GM19238 (cell line): ENCODE measurements around the gene USP21.

ENCODE experiments used
- DNase-seq: peaks from one replicate; pipeline ENCODE4 v3.0.0; 2011; ENCODE audit warnings: low spot score; ENCODE audit not compliant: insufficient read length

The USP21 gene

GRCh38 chr1:161133220-161133740 lies 26.0 kb upstream of the USP21 start:
- no peak for DNase-seq

GRCh38 chr1:161137881-161138280 lies 21.4 kb upstream of the USP21 start:
- no peak for DNase-seq

- DNase-seq = no peak
Observed at GRCh38 chr1:161138431-161138830, 20.9 kb upstream of the USP21 start.

DNA sequence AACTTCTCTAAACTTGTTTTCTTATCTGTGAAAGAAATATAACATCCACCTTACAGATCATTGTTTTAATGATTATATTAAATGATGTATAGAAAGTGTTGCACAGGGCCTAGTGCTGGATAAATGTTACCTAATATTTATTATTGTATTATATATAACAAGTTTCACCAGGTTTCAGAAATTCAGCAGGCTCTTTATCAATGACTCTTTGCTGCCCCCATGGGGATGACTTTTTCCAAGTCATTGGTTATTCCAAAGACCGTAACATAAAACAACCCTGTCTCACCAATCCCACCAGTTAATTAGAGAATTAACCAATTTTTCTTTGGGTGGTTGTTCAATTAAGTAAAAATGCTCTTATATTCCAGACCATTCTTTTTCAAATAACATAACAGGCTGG lies 19.5 kb upstream of the USP21 start:
- DNase-seq = no peak

- no peak for DNase-seq
Observed at GRCh38 chr1:161140755-161141400, 18.4 kb upstream of the USP21 start.

DNA sequence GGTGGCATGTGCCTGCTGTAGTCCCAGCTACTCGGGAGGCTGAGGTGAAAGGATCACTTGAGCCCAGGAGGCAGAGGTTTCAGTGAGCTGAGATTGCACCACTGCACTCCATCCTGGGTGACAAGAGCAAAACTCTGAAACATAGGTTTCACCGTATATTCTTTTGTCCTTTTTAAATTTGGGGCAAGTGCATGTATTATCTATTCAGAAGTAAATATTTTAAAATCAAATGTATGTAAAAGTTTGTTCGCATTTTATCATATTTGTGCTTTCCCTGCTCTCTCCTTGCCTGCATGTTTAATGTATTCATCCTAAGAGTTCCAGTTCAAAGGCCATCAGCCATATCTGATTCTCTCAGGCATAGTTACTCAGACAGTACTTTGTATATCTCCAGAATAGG lies 13.5 kb upstream of the USP21 start:
- DNase-seq = no peak

DNA sequence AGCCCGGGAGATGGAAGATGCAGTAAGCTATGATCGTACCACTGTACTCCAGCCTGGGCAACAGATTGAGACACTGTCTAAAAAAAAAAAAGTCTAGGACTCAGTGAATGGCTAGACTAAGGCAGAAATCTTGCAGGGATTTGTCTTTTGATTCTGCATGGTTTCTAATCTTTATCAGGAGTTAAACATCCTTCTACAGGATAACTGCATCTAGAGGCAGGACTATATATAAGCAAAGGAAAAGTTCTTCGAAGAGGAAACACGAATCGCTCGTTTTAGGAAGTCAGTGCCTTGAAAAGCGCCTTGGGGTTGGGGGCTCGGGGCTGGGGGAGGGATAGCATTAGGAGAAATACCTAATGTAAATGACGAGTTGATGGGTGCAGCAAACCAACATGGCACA lies 6.1 kb upstream of the USP21 start:
- no peak for DNase-seq

DNA sequence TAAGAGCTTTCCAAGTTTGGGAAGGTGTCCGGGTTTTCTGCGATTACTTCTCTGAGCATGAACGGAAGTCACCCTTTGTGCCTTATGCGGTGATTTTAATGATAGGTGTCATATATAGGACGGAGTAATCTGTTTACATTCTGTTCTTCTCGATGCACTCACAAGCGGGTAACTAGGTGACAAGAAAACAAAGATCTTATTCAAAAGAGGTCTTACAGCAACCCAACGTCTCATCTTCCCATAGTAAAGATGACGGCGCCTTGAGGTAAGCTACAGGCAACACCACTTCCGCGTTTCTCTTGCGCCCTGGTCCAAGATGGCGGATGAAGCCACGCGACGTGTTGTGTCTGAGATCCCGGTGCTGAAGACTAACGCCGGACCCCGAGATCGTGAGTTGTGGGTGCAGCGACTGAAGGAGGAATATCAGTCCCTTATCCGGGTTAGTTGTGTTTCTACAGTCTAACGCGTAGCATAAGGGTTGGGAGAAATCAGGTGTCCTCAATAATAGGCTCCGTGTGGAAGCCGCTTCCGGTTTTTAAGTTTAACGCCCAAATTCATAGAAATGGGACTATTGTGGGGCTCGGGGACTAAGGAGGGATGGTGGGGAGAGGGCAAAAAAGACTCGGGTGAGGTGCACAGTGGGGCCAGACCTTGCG lies 5.5 kb upstream of the USP21 start, which contains the start of gene UFC1:
Gene UFC1 (plus strand): TSS at position 297 of the 656 bp plus-strand sequence. CDS start 20 bp downstream, at position 317.
- DNase-seq = peak; percentile 86

- no peak for DNase-seq
Observed at GRCh38 chr1:161157867-161158266, 1.4 kb upstream of the USP21 start.

DNA sequence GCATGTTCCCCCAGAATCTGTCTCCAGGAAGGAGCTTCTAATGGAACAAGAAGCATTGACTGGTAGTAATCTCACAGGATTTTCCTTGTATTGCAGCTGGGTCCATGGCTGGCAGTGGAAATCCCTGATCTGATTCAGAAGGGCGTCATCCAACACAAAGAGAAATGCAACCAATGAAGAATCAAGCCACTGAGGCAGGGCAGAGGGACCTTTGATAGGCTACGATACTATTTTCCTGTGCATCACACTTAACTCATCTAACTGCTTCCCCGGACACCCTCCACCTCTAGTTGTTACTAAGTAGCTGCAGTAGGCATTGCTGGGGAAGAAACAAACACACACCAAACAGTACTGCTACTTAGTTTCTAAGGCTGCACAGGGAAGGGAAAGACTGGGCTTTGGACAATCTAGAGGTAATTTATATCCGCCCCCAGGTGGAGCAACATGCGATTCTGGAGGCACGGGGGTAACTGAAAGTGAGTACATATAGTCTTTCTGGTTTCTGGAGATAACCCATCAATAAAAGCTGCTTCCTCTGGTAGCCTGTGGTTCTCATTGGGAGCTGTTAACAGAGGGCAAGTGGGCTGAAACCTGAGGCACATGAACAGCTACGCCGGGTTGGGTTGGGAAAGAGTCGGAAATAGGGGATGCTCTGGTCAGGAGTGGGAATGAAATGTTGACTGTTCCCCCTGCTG lies 837 bp upstream of the USP21 start:
- no peak for DNase-seq

- no peak for DNase-seq
Observed at GRCh38 chr1:161159913-161160243, 578 bp downstream of the USP21 start.

DNA sequence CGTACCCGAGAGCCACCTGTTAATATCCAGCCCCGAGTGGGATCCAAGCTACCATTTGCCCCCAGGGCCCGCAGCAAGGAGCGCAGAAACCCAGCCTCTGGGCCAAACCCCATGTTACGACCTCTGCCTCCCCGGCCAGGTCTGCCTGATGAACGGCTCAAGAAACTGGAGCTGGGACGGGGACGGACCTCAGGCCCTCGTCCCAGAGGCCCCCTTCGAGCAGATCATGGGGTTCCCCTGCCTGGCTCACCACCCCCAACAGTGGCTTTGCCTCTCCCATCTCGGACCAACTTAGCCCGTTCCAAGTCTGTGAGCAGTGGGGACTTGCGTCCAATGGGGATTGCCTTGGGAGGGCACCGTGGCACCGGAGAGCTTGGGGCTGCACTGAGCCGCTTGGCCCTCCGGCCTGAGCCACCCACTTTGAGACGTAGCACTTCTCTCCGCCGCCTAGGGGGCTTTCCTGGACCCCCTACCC lies 1.4 kb downstream of the USP21 start:
- DNase-seq = no peak

GRCh38 chr1:161161652-161162051 lies 2.4 kb downstream of the USP21 start:
- no peak for DNase-seq

DNA sequence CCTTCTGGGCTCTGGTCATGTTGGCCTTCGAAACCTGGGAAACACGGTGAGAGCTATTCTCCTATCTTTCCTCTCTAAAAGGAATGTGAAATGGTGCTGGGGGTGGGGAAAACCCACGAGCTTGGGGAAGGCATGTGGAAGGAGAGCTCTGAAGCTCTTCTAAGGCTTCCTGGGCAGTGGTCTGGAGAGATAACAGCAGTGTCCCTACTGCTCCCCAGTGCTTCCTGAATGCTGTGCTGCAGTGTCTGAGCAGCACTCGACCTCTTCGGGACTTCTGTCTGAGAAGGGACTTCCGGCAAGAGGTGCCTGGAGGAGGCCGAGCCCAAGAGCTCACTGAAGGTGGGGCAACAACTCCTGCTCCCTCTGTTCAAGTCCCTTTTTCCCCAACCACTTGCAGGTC lies 2.8 kb downstream of the USP21 start:
- DNase-seq = no peak

DNA sequence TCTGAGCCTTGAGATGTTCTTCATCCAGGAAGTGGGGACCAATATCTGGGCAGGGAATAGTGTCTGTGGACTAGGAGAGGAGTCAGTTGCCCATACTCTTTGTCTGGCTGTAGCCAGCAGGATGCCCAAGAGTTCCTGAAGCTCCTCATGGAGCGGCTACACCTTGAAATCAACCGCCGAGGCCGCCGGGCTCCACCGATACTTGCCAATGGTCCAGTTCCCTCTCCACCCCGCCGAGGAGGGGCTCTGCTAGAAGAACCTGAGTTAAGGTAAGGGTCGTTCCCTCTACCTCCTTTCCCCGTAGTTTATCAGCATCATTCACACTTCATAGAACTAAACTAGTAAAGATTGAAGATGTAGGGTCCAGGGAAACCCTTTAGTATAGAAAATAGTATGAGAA lies 3.5 kb downstream of the USP21 start:
- no peak for DNase-seq

GRCh38 chr1:161163793-161164192 lies 4.5 kb downstream of the USP21 start:
- no peak for DNase-seq

GRCh38 chr1:161164901-161165610 lies 5.8 kb downstream of the USP21 start:
- DNase-seq = no peak

- DNase-seq = peak; percentile 89
Observed at GRCh38 chr1:161165742-161166668, 6.7 kb downstream of the USP21 start, which contains the start of gene PPOX. TSS of gene PPOX (plus strand) at chr1:161166426. CDS start at chr1:161166848, 422 bp downstream.

GRCh38 chr1:161166669-161167548 lies 7.6 kb downstream of the USP21 start:
- DNase-seq = no peak

DNA sequence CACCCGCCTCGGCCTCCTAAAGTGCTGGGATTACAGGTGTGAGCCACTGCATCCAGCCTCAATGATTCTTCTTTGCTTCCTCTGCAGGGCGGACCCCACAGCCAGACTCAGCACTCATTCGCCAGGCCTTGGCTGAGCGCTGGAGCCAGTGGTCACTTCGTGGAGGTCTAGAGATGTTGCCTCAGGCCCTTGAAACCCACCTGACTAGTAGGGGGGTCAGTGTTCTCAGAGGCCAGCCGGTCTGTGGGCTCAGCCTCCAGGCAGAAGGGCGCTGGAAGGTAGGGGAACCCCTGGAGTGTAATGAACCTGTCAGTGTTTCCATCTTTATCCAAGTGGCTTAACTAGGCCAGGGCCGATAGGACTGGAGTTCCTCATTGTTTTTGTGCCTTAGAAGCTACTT lies 9.6 kb downstream of the USP21 start:
- DNase-seq = no peak
